WTC11 (cell line): ENCODE data around the gene LENEP. TPM values are rescaled to one million over a fixed set of nuclear protein-coding genes. Genes with fewer than 3 reads are reported as not detected.

ENCODE experiments used
- microRNA-seq: library from miRNA; unstranded; fragments of <30 nt; microRNA quantifications from one replicate; pipeline ENCODE4 v1.2.0, GENCODE V29; 2022; ENCODE audit warnings: borderline number of aligned reads
- total RNA-seq: library from RNA; stranded (reverse); gene quantifications from 3 replicates; pipeline ENCODE4 v1.2.3, GENCODE V29; 2021

LENEP gene
- total RNA-seq, 1 experiment from 2014 or later, result 1.2 TPM

Small RNAs within 50 kb of the gene (microRNA-seq; reads per million reads assigned to microRNA genes)
- gene MIR4258, result not detected

Other genes starting within 250 kb of the LENEP start
- 1.3 to 2.1 TPM (median 1.9 TPM) in 3 replicates for gene KCNN3, start 123.3 kb upstream of the LENEP start, total RNA-seq
- 26.8 to 38.7 TPM (median 36.8 TPM) in 3 replicates for gene PMVK, start 56.9 kb upstream of the LENEP start, total RNA-seq
- gene PBXIP1, start 37.5 kb upstream of the LENEP start, total RNA-seq, result 26.5 to 30.7 TPM (median 28.4 TPM) in 3 replicates
- 37.4 to 38.8 TPM (median 38.0 TPM) in 3 replicates for gene PYGO2, start 31.8 kb upstream of the LENEP start, total RNA-seq
- gene SHC1, start 22.8 kb upstream of the LENEP start, total RNA-seq, result 180 to 199 TPM (median 180 TPM) in 3 replicates
- gene CKS1B, start 18.9 kb upstream of the LENEP start, total RNA-seq, result 258 to 301 TPM (median 278 TPM) in 3 replicates
- gene FLAD1, start 10.2 kb upstream of the LENEP start, total RNA-seq, result 71.1 to 88.3 TPM (median 71.2 TPM) in 3 replicates
- 29.8 to 32.1 TPM (median 31.5 TPM) in 3 replicates for gene ZBTB7B, start 9.2 kb downstream of the LENEP start, total RNA-seq
- gene DCST2, start 40.2 kb downstream of the LENEP start, total RNA-seq, result 0.83 to 1.8 TPM (median 1.6 TPM) in 3 replicates
- gene DCST1, start 40.2 kb downstream of the LENEP start, total RNA-seq, result 0.15 TPM in 1 of 3 replicates, not detected in the others
- 32.1 to 38.4 TPM (median 33.2 TPM) in 3 replicates for gene ADAM15, start 57.7 kb downstream of the LENEP start, total RNA-seq
- gene EFNA4, start 70.2 kb downstream of the LENEP start, total RNA-seq, result 19.5 to 22.7 TPM (median 22.3 TPM) in 3 replicates
- gene EFNA3, start 85.3 kb downstream of the LENEP start, total RNA-seq, result 12.5 to 15.4 TPM (median 15.4 TPM) in 3 replicates
- 6.0 to 7.3 TPM (median 6.5 TPM) in 3 replicates for gene EFNA1, start 134.3 kb downstream of the LENEP start, total RNA-seq
- gene SLC50A1, start 142.3 kb downstream of the LENEP start, total RNA-seq, result 39.0 to 47.8 TPM (median 46.0 TPM) in 3 replicates
- 70.6 to 79.8 TPM (median 73.5 TPM) in 3 replicates for gene DPM3, start 146.9 kb downstream of the LENEP start, total RNA-seq
- gene KRTCAP2, start 179.7 kb downstream of the LENEP start, total RNA-seq, result 104 to 161 TPM (median 147 TPM) in 3 replicates
- 20.3 to 22.1 TPM (median 21.4 TPM) in 3 replicates for gene TRIM46, start 180.3 kb downstream of the LENEP start, total RNA-seq
- gene THBS3, start 214.3 kb downstream of the LENEP start, total RNA-seq, result 4.0 to 5.3 TPM (median 5.3 TPM) in 3 replicates
- 57.5 to 62.8 TPM (median 60.4 TPM) in 3 replicates for gene MTX1, start 215.1 kb downstream of the LENEP start, total RNA-seq